ENCODE data around the gene IQCH.

GRCh38 chr15:67382723-67383122, 128.1 kb downstream of the IQCH start:
- TF ChIP-seq POLR2A (IDR thresholded peaks at IDR 0.05; ENCODE audit: low read depth, low read length) (no peak), POLR2AphosphoS5 (IDR thresholded peaks at IDR 0.05; ENCODE audit: low read depth, low read length) (no peak), TAF1 (IDR thresholded peaks at IDR 0.05; ENCODE audit: borderline replicate concordance, low read depth, low read length) (no peak)
